Activated naive CD4-positive, alpha-beta T cell treated with anti-CD3 and anti-CD28 coated beads, Interleukin-2, amount 50 U/mL, for 24 hours (primary cell): ENCODE results near the gene LRRC43.
A peak's percentile ranks its signal among the peaks of the same experiment; 100 is the strongest.
"Not testable (repeated sequence)": the region's sequence is repeated elsewhere in the genome, so short reads cannot be mapped to it uniquely, and the experiment has no call there.

Source experiments
- H3K27ac Mint-ChIP-seq: one replicate; pipeline ENCODE4 v1.8.0; 2021; ENCODE audit warnings: mild to moderate bottlenecking, mixed read lengths
- H3K27me3 Mint-ChIP-seq: one replicate; pipeline ENCODE4 v1.8.0; 2021; ENCODE audit warnings: mixed read lengths
- H3K36me3 Mint-ChIP-seq: one replicate; pipeline ENCODE4 v1.8.0; 2021; ENCODE audit warnings: mixed read lengths
- H3K4me1 Mint-ChIP-seq: one replicate; pipeline ENCODE4 v1.8.0; 2021; ENCODE audit warnings: mixed read lengths
- H3K4me3 Mint-ChIP-seq: one replicate; pipeline ENCODE4 v1.8.0; 2021; ENCODE audit warnings: mild to moderate bottlenecking, mixed read lengths
- H3K9me3 Mint-ChIP-seq: one replicate; pipeline ENCODE4 v1.8.0; 2021; ENCODE audit warnings: mixed read lengths

The LRRC43 gene

GRCh38 chr12:122174155-122174845, 8.6 kb upstream of the LRRC43 start, which contains the start of gene IL31:
Gene IL31, minus strand, starts transcription at chr12:122174221. Its CDS starts 49 bp downstream, at chr12:122174172.
- H3K4me1 Mint-ChIP-seq, result no peaks in the 10 kb centered on the region
- no peaks in the 10 kb centered on the region for H3K36me3 Mint-ChIP-seq
- H3K4me3 Mint-ChIP-seq, result no peak within 1 kb of the TSS
- no peak within 1 kb of the TSS for H3K27ac Mint-ChIP-seq
- no peaks in the 10 kb centered on the region for H3K9me3 Mint-ChIP-seq
- H3K27me3 Mint-ChIP-seq, result no peaks in the 10 kb centered on the region

DNA sequence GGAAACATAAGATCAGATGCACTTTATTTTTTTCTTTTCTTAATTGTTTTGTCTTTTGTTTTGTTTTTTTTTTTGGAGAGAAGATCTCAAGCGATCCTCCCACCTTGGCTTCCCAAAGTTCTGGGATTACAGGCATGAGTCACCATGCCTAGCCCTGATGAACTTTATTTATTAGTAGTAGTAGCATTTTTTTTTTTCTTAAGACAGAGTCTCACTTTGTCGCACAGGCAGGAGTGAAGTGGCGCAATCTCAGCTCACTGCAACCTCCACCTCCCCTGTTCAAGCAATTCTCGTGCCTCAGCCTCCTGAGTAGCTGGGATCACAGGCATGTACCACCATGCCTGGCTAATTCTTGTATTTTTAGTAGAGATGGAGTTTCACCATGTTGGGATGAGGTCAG, 6.5 kb upstream of the LRRC43 start:
- H3K27me3 Mint-ChIP-seq, H3K27ac Mint-ChIP-seq, H3K9me3 Mint-ChIP-seq, H3K36me3 Mint-ChIP-seq, H3K4me1 Mint-ChIP-seq, H3K4me3 Mint-ChIP-seq: not testable (repeated sequence)

DNA sequence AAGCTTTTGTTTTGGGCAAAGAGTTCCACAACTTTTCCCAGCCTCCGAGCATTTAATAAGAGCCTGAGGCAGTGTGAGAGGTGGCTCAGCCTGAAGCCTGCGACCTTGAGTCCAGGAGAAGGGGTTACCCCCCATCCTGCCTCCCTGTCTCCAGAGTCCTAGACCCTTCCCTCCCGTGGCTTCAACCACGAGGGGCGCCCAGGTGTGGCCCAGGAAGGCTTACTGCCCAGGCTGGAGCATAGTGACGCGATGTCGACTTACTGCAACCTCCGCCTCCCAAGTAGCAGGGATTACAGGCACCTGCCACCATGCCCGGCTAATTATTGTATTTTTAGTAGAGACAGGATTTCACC, 641 bp downstream of the LRRC43 start:
- Mint-ChIP-seq H3K27ac (no peak overlapping the region), H3K4me1 (peaks cover 7% of the 10 kb centered on the region), H3K9me3 (no peaks in the 10 kb centered on the region), H3K4me3 (peak overlapping the region; percentile 60), H3K27me3 (no peaks in the 10 kb centered on the region), H3K36me3 (no peaks in the 10 kb centered on the region)

DNA sequence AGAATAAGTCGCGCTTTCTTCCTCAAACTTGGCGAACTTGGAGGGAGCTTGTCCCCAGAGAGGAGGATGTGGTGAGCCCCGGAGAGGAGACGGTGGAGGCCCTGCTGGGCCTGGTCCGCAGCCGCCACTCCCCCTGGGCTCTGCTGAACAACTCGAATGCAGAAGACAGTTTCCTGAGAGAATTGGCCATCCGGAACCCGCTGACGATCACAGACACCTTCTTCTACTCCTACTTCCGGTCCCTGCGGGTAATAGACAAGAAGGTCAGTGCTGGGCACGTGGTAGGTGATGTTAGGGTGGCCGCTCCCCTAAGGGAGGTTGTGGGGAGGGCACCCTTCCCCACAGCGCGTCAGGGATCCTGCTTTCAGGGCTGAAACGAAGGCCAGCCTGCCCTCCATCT, 1.6 kb downstream of the LRRC43 start:
- no peaks in the 10 kb centered on the region for H3K27me3 Mint-ChIP-seq
- no peak overlapping the region for H3K27ac Mint-ChIP-seq
- H3K4me1 Mint-ChIP-seq, result peaks cover 7% of the 10 kb centered on the region
- H3K4me3 Mint-ChIP-seq, result peak overlapping the region; percentile 60
- H3K36me3 Mint-ChIP-seq, result no peaks in the 10 kb centered on the region
- H3K9me3 Mint-ChIP-seq, result no peaks in the 10 kb centered on the region

- Mint-ChIP-seq H3K36me3 (no peaks in the 10 kb centered on the region), H3K9me3 (no peaks in the 10 kb centered on the region), H3K27me3 (no peaks in the 10 kb centered on the region), H3K4me1 (peaks cover 7% of the 10 kb centered on the region), H3K27ac (no peak overlapping the region), H3K4me3 (no peak overlapping the region)
These were observed 2.2 kb downstream of the LRRC43 start for GRCh38 chr12:122185079-122185478.

DNA sequence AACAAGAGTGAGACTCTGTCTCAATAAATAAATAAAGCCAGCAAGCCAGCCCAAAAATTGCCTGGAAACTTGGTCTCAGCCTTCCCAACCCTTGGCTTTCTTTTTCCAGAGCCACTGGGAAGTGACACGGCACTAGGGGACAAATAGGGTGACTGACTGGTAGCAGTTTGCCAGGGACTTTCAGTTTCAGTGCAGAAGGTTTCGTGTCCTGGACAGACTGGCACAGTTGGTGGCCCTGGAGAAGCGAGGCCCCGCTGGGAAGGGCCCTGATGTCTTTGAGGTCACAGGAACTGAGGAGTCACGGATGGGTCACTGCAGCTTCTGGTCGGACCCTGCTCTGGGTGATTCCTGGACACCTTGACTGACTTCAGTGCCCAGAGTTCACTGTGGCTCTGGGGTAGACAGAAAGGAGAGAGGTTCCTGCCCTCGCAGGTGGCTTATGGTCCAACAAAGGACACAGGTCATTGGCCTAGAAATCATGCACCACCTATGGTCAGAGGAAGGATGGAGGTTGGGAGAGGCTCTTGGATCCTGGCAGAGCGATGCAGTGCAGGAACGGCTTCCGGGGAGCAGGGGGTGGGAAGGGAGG, 2.7 kb downstream of the LRRC43 start:
- no peak overlapping the region for H3K27ac Mint-ChIP-seq
- no peaks in the 10 kb centered on the region for H3K9me3 Mint-ChIP-seq
- H3K27me3 Mint-ChIP-seq, result no peaks in the 10 kb centered on the region
- peaks cover 7% of the 10 kb centered on the region for H3K4me1 Mint-ChIP-seq
- H3K36me3 Mint-ChIP-seq, result no peaks in the 10 kb centered on the region
- no peak overlapping the region for H3K4me3 Mint-ChIP-seq

DNA sequence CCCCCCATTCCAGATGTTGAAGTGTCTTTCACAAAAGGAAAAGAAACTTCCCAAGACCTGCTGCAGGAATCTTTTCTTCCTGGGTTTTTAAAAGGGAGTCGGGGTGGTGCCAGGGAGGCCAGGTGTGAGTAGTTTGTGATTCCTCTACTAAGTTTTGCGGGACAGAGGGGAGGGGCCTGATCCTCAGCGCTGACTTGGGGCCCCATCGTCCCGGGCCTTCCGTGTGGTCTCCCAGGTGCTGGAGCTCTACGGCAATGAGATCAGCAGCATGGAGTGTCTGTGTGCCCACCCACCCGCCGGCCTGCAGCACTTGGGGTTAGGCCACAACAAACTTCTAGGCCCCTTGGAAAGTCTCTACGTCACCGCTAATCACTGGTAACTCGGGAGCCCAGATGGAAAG, 4.5 kb downstream of the LRRC43 start:
- H3K4me3 Mint-ChIP-seq, result no peak overlapping the region
- no peaks in the 10 kb centered on the region for H3K36me3 Mint-ChIP-seq
- peaks cover 10% of the 10 kb centered on the region for H3K4me1 Mint-ChIP-seq
- H3K27ac Mint-ChIP-seq, result no peak overlapping the region
- H3K9me3 Mint-ChIP-seq, result no peaks in the 10 kb centered on the region
- H3K27me3 Mint-ChIP-seq, result no peaks in the 10 kb centered on the region

GRCh38 chr12:122189626-122190475, 6.9 kb downstream of the LRRC43 start:
- Mint-ChIP-seq H3K36me3 (no peaks in the 10 kb centered on the region), H3K9me3 (no peaks in the 10 kb centered on the region), H3K27ac (no peak overlapping the region), H3K4me3 (no peak overlapping the region), H3K4me1 (peaks cover 3% of the 10 kb centered on the region), H3K27me3 (no peaks in the 10 kb centered on the region)

- Mint-ChIP-seq H3K27me3 (no peaks in the 10 kb centered on the region), H3K9me3 (no peaks in the 10 kb centered on the region), H3K36me3 (peaks cover 1% of the 10 kb centered on the region), H3K27ac (no peak overlapping the region), H3K4me1 (peaks cover 3% of the 10 kb centered on the region), H3K4me3 (no peak overlapping the region)
These were observed 8.1 kb downstream of the LRRC43 start for GRCh38 chr12:122190842-122191668.

DNA sequence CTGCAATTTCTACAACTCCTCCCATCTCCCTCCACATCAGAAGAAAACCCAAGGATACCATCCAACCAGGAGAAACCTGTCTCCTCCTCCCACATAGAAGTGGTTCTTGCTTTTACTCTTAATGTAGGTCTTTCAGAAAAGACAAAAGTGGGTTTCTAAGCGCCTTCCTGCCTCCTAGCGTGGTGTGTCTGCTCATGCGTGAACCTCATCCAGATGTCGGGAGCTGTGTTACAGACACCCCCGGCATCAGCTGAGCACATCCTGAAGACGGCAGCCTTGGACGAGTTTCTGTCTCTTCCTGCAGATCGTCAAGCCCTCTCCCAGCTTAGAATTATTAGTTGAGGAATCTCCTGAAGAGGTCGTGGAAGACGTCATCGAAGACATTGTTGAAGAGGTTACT, 9.5 kb downstream of the LRRC43 start:
- Mint-ChIP-seq H3K4me1 (peaks cover 3% of the 10 kb centered on the region), H3K4me3 (no peak overlapping the region), H3K9me3 (no peaks in the 10 kb centered on the region), H3K27me3 (peaks cover 1% of the 10 kb centered on the region), H3K27ac (no peak overlapping the region), H3K36me3 (peaks cover 1% of the 10 kb centered on the region)

- peaks cover 1% of the 10 kb centered on the region for H3K36me3 Mint-ChIP-seq
- peaks cover 6% of the 10 kb centered on the region for H3K27me3 Mint-ChIP-seq
- no peaks in the 10 kb centered on the region for H3K9me3 Mint-ChIP-seq
- peaks cover 3% of the 10 kb centered on the region for H3K4me1 Mint-ChIP-seq
- H3K27ac Mint-ChIP-seq, result no peak overlapping the region
- H3K4me3 Mint-ChIP-seq, result no peak overlapping the region
These were observed 11.9 kb downstream of the LRRC43 start for GRCh38 chr12:122194804-122195203.

- Mint-ChIP-seq H3K36me3 (peaks cover 1% of the 10 kb centered on the region), H3K27me3 (peaks cover 6% of the 10 kb centered on the region), H3K4me3 (no peak overlapping the region), H3K27ac (no peak overlapping the region), H3K9me3 (no peaks in the 10 kb centered on the region), H3K4me1 (peaks cover 3% of the 10 kb centered on the region)
These were observed 12.5 kb downstream of the LRRC43 start for GRCh38 chr12:122195405-122195804.

DNA sequence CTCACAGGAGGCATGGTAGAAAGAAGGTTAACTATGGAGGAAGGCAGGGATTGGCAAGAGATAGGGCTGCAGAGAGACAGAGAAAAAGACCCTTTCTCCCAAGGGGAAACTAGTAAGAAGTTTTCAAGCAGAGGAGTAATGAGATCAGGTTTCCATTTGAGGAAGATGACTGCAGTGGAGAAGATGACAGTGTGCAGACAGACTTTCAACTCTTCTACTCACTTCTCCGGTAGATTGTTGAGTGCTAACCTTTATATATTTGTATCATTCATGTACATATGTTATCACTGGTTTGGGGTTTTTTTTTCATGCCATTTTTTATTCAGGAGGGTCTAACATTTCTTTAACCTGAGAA, 14.7 kb downstream of the LRRC43 start:
- H3K27me3 Mint-ChIP-seq, result peaks cover 6% of the 10 kb centered on the region
- H3K4me1 Mint-ChIP-seq, result no peaks in the 10 kb centered on the region
- no peak overlapping the region for H3K4me3 Mint-ChIP-seq
- no peak overlapping the region for H3K27ac Mint-ChIP-seq
- no peaks in the 10 kb centered on the region for H3K9me3 Mint-ChIP-seq
- H3K36me3 Mint-ChIP-seq, result peaks cover 1% of the 10 kb centered on the region

- Mint-ChIP-seq H3K9me3 (no peaks in the 10 kb centered on the region), H3K4me3 (no peak overlapping the region), H3K4me1 (peaks cover 3% of the 10 kb centered on the region), H3K36me3 (peaks cover 1% of the 10 kb centered on the region), H3K27me3 (peaks cover 6% of the 10 kb centered on the region), H3K27ac (peak overlapping the region; percentile 72)
These were observed 16.8 kb downstream of the LRRC43 start for GRCh38 chr12:122199484-122200355.
